PC-9 (cell line): ENCODE data around the gene HBEGF.

Experiments
- CTCF ChIP-seq: fragments of 200-600 bp; sonication (generic); conservative IDR thresholded peaks from 2 replicates; pipeline ENCODE4 v1.6.1; 2017; ENCODE audit warnings: mixed run types, antibody characterized with exemption, mild to moderate bottlenecking, moderate library complexity
- EZH2 ChIP-seq: fragments of 200-600 bp; sonication (generic); IDR thresholded peaks from 2 replicates; pipeline ENCODE4 v1.8.0; 2017; ENCODE audit warnings: antibody characterized with exemption, low read depth

DNA sequence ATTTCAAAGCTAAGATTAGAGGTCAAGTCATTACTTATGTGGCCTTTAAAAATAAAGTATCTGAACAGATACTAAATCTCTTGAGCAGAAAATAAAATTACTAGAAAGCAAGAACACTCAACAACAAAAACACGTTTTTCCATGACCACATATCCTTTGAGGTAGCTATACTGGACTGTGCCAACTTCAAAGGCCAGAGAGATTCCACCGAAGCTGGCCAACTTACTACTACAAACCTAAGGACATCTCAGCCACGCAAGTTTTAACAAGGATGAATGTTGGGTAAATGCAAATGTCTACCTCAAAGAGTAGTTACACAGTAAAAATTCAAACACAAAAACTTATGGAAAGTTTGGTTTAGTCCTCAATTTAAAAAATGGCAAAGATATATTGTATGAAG lies 62.4 kb downstream of the HBEGF start:
- TF ChIP-seq CTCF (no peak), EZH2 (no peak)
